ENCODE results near the gene SKIC2.

SKIC2 gene

DNA sequence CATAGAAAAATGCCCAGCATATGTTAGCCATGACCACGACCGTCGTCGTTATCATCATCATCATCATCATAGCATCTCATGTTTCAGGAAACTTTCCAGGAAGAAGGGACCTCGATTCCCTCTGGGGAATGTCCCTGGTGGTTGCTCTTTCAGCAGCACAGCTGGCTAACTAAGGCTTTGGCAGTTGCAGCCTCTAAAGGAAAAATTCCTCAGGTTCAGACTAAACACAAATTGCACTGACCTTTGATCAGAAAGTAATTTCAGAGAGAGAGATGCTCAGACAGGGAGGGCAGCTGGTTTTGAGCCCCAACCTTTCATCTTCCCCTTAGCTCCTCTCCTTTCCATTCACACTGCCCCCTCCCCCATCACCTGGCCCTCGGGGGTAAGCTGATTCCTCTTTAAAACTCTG lies 18.7 kb upstream of the SKIC2 start:
- no peak overlapping the region for H3K4me3 ChIP-seq
- TF ChIP-seq Cebpa-rat (IDR thresholded peaks at IDR 0.05): no peak
- no peaks in the 10 kb centered on the region for H3K27me3 ChIP-seq
- H3K4me1 ChIP-seq: peaks cover 4 to 32% (median 22%) of the 10 kb centered on the region in 10 experiments
- H3K4me2 ChIP-seq: peak overlapping the region in 8 of 11 experiments; percentile 31 to 76 (median 61); a peak in 16 of 22 replicates
- no peaks in the 10 kb centered on the region for H3K36me3 ChIP-seq
- H4K20me1 ChIP-seq: no peaks in the 10 kb centered on the region
- H3K9ac ChIP-seq: peak overlapping the region in 3 of 11 experiments; percentile 1 to 29 (median 2); a peak in 5 of 22 replicates
- no peaks in the 10 kb centered on the region for H3K9me3 ChIP-seq (replicated peaks in 1 of 11)
- no peak overlapping the region; a peak in 1 of 22 replicates for H3K27ac ChIP-seq

DNA sequence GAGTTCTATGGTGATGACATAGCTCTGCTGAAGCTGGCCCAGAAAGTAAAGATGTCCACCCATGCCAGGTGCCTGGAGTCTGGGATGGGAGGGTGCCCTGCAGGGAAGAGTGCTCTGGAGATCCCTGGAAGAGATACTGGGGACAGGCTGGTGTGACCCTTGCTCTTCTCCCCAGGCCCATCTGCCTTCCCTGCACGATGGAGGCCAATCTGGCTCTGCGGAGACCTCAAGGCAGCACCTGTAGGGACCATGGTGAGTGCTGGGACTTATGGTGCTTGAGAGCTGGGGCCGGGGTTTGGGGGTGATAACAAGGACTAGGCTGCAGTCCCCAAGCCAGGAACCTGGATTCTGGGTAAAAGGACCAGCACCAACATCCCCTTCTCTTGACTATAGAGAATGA lies 15.2 kb upstream of the SKIC2 start:
- Histone ChIP-seq H4K20me1 (no peaks in the 10 kb centered on the region), H3K4me1 (peaks cover 14 to 34% (median 22%) of the 10 kb centered on the region in 10 experiments), H3K27ac (no peak overlapping the region), H3K36me3 (no peaks in the 10 kb centered on the region), H3K4me2 (no peak overlapping the region), H3K9ac (no peak overlapping the region), H3K9me3 (replicated peaks in 1 of 11) (no peaks in the 10 kb centered on the region), H3K27me3 (no peaks in the 10 kb centered on the region), H3K4me3 (no peak overlapping the region)
- TF ChIP-seq Cebpa-rat (IDR thresholded peaks at IDR 0.05): no peak

DNA sequence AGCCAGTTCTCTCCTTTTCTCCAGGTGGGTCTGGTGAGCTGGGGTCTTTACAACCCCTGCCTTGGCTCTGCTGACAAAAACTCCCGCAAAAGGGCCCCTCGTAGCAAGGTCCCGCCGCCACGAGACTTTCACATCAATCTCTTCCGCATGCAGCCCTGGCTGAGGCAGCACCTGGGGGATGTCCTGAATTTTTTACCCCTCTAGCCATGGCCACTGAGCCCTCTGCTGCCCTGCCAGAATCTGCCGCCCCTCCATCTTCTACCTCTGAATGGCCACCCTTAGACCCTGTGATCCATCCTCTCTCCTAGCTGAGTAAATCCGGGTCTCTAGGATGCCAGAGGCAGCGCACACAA lies 13.8 kb upstream of the SKIC2 start:
- Histone ChIP-seq H3K27ac (no peak overlapping the region), H3K9me3 (replicated peaks in 1 of 11) (no peaks in the 10 kb centered on the region), H3K4me1 (peaks cover 7 to 37% (median 20%) of the 10 kb centered on the region in 10 experiments), H3K9ac (peak overlapping the region in 1 of 11 experiments; percentile 12; a peak in 1 of 22 replicates), H3K4me3 (no peak overlapping the region), H3K36me3 (peaks cover 0 to 5% (median 2%) of the 10 kb centered on the region in 11 experiments; a peak in 6 of 22 replicates), H4K20me1 (no peaks in the 10 kb centered on the region), H3K4me2 (peak overlapping the region in 7 of 11 experiments; percentile 0 to 82 (median 56); a peak in 9 of 22 replicates), H3K27me3 (no peaks in the 10 kb centered on the region)
- TF ChIP-seq Cebpa-rat (IDR thresholded peaks at IDR 0.05): no peak

DNA sequence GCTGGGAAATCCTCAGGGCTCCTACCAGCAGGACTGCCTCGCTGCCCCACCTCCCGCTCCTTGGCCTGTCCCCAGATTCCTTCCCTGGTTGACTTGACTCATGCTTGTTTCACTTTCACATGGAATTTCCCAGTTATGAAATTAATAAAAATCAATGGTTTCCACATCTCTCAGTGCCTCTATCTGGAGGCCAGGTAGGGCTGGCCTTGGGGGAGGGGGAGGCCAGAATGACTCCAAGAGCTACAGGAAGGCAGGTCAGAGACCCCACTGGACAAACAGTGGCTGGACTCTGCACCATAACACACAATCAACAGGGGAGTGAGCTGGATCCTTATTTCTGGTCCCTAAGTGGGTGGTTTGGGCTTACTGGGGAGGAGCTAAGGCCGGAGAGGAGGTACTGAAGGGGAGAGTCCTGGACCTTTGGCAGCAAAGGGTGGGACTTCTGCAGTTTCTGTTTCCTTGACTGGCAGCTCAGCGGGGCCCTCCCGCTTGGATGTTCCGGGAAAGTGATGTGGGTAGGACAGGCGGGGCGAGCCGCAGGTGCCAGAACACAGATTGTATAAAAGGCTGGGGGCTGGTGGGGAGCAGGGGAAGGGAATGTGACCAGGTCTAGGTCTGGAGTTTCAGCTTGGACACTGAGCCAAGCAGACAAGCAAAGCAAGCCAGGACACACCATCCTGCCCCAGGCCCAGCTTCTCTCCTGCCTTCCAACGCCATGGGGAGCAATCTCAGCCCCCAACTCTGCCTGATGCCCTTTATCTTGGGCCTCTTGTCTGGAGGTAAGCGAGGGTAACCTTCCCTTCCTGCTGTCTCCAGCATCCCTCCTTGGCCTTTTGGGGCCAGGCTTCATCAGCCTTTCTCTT lies 13.2 kb upstream of the SKIC2 start, which contains the start of gene CFB:
CFB (plus strand) TSS at position 589 of the 863 bp plus-strand sequence; CDS start at position 716, 127 bp downstream.
- H3K4me3 ChIP-seq: no peak within 1 kb of the TSS
- peak within 1 kb of the TSS in 1 of 11 experiments; percentile 12; a peak in 1 of 22 replicates for H3K9ac ChIP-seq
- H3K4me2 ChIP-seq: peak within 1 kb of the TSS in 7 of 11 experiments; percentile 0 to 82 (median 56); a peak in 11 of 22 replicates
- peak within 1 kb of the TSS in 2 of 11 experiments; percentile 6 to 37; a peak in 3 of 22 replicates for H3K27ac ChIP-seq
- no peaks in the 10 kb centered on the region for H3K9me3 ChIP-seq (replicated peaks in 1 of 11)
- no peaks in the 10 kb centered on the region for H4K20me1 ChIP-seq
- TF ChIP-seq Cebpa-rat (IDR thresholded peaks at IDR 0.05): no peak
- no peaks in the 10 kb centered on the region for H3K27me3 ChIP-seq
- peaks cover 0 to 11% (median 8%) of the 10 kb centered on the region in 11 experiments; a peak in 16 of 22 replicates for H3K36me3 ChIP-seq
- peaks cover 1 to 31% (median 14%) of the 10 kb centered on the region in 10 experiments; a peak in 19 of 20 replicates for H3K4me1 ChIP-seq

DNA sequence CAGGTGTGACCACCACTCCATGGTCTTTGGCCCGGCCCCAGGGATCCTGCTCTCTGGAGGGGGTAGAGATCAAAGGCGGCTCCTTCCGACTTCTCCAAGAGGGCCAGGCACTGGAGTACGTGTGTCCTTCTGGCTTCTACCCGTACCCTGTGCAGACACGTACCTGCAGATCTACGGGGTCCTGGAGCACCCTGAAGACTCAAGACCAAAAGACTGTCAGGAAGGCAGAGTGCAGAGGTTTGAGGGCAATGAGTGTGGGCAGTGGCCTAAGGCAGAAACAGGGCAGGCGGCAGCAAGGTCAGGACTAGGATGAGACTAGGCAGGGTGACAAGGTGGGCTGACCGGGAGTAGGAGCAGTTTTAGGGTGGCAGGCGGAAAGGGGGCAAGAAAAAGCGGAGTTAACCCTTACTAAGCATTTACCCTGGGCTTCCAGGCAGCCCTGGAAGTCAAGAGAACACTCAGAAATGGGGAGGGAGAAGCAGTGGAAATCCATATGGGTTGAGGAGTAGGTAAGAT lies 12.5 kb upstream of the SKIC2 start:
- Histone ChIP-seq H3K27ac (peak overlapping the region in 1 of 11 experiments; percentile 6; a peak in 1 of 22 replicates), H4K20me1 (no peaks in the 10 kb centered on the region), H3K27me3 (no peaks in the 10 kb centered on the region), H3K9me3 (replicated peaks in 1 of 11) (no peaks in the 10 kb centered on the region), H3K4me2 (peak overlapping the region in 4 of 11 experiments; percentile 33 to 82 (median 73); a peak in 6 of 22 replicates), H3K9ac (no peak overlapping the region), H3K4me3 (no peak overlapping the region), H3K4me1 (peaks cover 0 to 27% (median 11%) of the 10 kb centered on the region in 10 experiments; a peak in 12 of 20 replicates), H3K36me3 (peaks cover 4 to 18% (median 15%) of the 10 kb centered on the region in 11 experiments)
- no peak for TF ChIP-seq Cebpa-rat (IDR thresholded peaks at IDR 0.05)

DNA sequence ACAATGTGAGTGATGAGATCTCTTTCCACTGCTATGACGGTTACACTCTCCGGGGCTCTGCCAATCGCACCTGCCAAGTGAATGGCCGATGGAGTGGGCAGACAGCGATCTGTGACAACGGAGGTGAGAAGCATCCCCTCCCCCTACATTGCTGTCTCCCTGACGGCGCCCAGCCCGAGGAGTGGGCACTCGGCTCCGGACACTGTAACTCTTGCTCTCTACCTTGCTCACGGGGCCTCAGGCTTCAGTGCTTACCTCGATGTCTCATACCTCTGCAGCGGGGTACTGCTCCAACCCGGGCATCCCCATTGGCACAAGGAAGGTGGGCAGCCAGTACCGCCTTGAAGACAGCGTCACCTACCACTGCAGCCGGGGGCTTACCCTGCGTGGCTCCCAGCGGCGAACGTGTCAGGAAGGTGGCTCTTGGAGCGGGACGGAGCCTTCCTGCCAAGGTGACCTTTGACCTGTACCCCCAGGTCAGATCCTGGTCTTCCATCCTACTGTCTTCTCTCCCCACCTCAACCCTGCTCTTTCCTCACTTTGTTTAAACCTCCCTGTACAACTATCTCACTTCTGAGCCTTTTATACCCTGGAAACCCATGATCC lies 11.8 kb upstream of the SKIC2 start:
- Histone ChIP-seq H3K4me1 (peaks cover 0 to 27% (median 11%) of the 10 kb centered on the region in 10 experiments; a peak in 10 of 20 replicates), H3K9me3 (replicated peaks in 1 of 11) (no peaks in the 10 kb centered on the region), H3K4me2 (0 out of 22 replicates have a peak overlapping the region, but pooled peaks of 1 of the 11 experiments have one; percentile 82), H3K36me3 (peaks cover 11 to 25% (median 22%) of the 10 kb centered on the region in 11 experiments), H3K27me3 (no peaks in the 10 kb centered on the region), H3K27ac (no peak overlapping the region), H4K20me1 (peaks cover 0 to 3% (median 0%) of the 10 kb centered on the region in 11 experiments; a peak in 1 of 22 replicates), H3K4me3 (no peak overlapping the region), H3K9ac (no peak overlapping the region)
- TF ChIP-seq Cebpa-rat (IDR thresholded peaks at IDR 0.05): no peak

DNA sequence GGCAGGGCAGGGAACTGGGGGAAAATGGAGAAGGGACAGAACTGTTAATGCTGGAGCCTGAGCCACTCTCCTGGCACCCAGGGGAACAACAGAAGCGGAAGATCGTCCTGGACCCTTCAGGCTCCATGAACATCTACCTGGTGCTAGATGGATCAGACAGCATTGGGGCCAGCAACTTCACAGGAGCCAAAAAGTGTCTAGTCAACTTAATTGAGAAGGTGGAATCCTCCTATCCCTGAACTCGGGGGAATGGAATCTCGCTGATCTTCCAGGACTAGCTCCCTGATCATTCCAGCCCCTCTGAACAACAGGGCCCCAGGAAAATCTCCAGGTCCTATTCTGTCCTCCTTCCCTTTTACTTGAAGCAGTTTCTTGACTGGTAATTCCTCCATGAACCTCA lies 11.1 kb upstream of the SKIC2 start:
- Histone ChIP-seq H3K4me2 (no peak overlapping the region), H3K9ac (no peak overlapping the region), H3K9me3 (replicated peaks in 1 of 11) (no peaks in the 10 kb centered on the region), H3K4me1 (peaks cover 0 to 34% (median 11%) of the 10 kb centered on the region in 10 experiments; a peak in 10 of 20 replicates), H3K4me3 (no peak overlapping the region), H4K20me1 (peaks cover 0 to 6% (median 0%) of the 10 kb centered on the region in 11 experiments; a peak in 1 of 22 replicates), H3K36me3 (peaks cover 18 to 32% (median 29%) of the 10 kb centered on the region in 11 experiments), H3K27ac (no peak overlapping the region), H3K27me3 (no peaks in the 10 kb centered on the region)
- no peak for TF ChIP-seq Cebpa-rat (IDR thresholded peaks at IDR 0.05)

DNA sequence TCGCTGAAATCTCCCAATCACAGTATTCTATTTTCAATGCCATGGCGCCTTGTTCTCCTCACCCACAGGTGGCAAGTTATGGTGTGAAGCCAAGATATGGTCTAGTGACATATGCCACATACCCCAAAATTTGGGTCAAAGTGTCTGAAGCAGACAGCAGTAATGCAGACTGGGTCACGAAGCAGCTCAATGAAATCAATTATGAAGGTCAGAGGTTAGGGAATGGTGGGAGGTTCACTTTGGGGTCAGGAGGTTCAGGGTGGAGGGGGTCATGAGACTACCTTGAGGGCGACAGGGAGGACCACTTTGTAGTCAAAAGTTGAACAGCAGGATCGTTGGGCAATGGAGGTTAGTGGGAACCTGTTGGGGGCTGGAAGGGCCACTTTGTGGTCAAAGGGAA lies 10.7 kb upstream of the SKIC2 start:
- peaks cover 23 to 37% (median 34%) of the 10 kb centered on the region in 11 experiments for H3K36me3 ChIP-seq
- no peak overlapping the region for H3K4me2 ChIP-seq
- H3K4me1 ChIP-seq: peaks cover 0 to 39% (median 11%) of the 10 kb centered on the region in 10 experiments; a peak in 10 of 20 replicates
- peaks cover 0 to 6% (median 0%) of the 10 kb centered on the region in 11 experiments; a peak in 1 of 22 replicates for H4K20me1 ChIP-seq
- no peaks in the 10 kb centered on the region for H3K9me3 ChIP-seq (replicated peaks in 1 of 11)
- no peak overlapping the region for H3K4me3 ChIP-seq
- no peak for TF ChIP-seq Cebpa-rat (IDR thresholded peaks at IDR 0.05)
- no peak overlapping the region for H3K27ac ChIP-seq
- H3K27me3 ChIP-seq: no peaks in the 10 kb centered on the region
- no peak overlapping the region for H3K9ac ChIP-seq

All from BLaER1 treated with 17β-estradiol and CSF1 and Interleukin-3, amounts not matched to agents 10 nM and 100 nM (cell line).